Measurements from ENCODE around the gene UROC1. TPM values are rescaled to one million over a fixed set of nuclear protein-coding genes. Genes with fewer than 3 reads are reported as not detected.

Gene UROC1
- 0.02 TPM in 1 of 2 replicates, not detected in the other for total RNA-seq (2014; rRNA removed; shearing (Covaris generic))

GRCh38 chr3:126517291-126517951 lies at the start of gene UROC1:
Gene UROC1 (minus strand): TSS chr3:126517773. CDS start chr3:126517719, 54 bp downstream.
- DNase-seq (ENCODE audit: low read depth): no peak

GRCh38 chr3:126562737-126563276 lies 45.2 kb upstream of the UROC1 start:
- DNase-seq (ENCODE audit: low read depth): no peak

GRCh38 chr3:126558336-126559071 lies 40.9 kb upstream of the UROC1 start, which contains the start of gene C3orf22:
Gene C3orf22 (minus strand): TSS chr3:126558932. CDS start chr3:126553390, 5,542 bp downstream.
- no peak for DNase-seq (ENCODE audit: low read depth)

- peak; percentile 29 for DNase-seq (ENCODE audit: low read depth)
Measured at GRCh38 chr3:126557761-126558160, 40.2 kb upstream of the UROC1 start.

GRCh38 chr3:126557415-126557745 lies 39.8 kb upstream of the UROC1 start:
- DNase-seq (ENCODE audit: low read depth): no peak

GRCh38 chr3:126556637-126557414 lies 39.3 kb upstream of the UROC1 start:
- no peak for DNase-seq (ENCODE audit: low read depth)

GRCh38 chr3:126555795-126556636 lies 38.4 kb upstream of the UROC1 start:
- DNase-seq (ENCODE audit: low read depth): no peak

GRCh38 chr3:126554560-126555525 lies 37.3 kb upstream of the UROC1 start:
- DNase-seq (ENCODE audit: low read depth): no peak

GRCh38 chr3:126553284-126554084 lies 35.9 kb upstream of the UROC1 start:
- no peak for DNase-seq (ENCODE audit: low read depth)

GRCh38 chr3:126552688-126553283 lies 35.2 kb upstream of the UROC1 start:
- no peak for DNase-seq (ENCODE audit: low read depth)

GRCh38 chr3:126551839-126552687 lies 34.5 kb upstream of the UROC1 start:
- DNase-seq (ENCODE audit: low read depth): no peak

GRCh38 chr3:126551121-126551838 lies 33.7 kb upstream of the UROC1 start:
- DNase-seq (ENCODE audit: low read depth): no peak

GRCh38 chr3:126550488-126551051 lies 33.0 kb upstream of the UROC1 start:
- DNase-seq (ENCODE audit: low read depth): no peak

- no peak for DNase-seq (ENCODE audit: low read depth)
Measured at GRCh38 chr3:126549861-126550487, 32.4 kb upstream of the UROC1 start.

- no peak for DNase-seq (ENCODE audit: low read depth)
Measured at GRCh38 chr3:126548556-126549466, 31.2 kb upstream of the UROC1 start.

Measured in M059J (cell line).